Effector memory CD4-positive, alpha-beta T cell (primary cell): Measurements from ENCODE around the gene PTPRN2.

ENCODE experiments used
- DNase-seq, 3 donors: peaks; one replicate each; pipeline ENCODE4 v3.0.0-alpha.2; 2020
- H3K27ac ChIP-seq: 2 replicates; pipeline ENCODE4 v1.7.0; 2013; ENCODE audit warnings: mild to moderate bottlenecking, low read length, moderate library complexity; ENCODE audit not compliant: insufficient read depth, poor library complexity, severe bottlenecking
- H3K27me3 ChIP-seq: replicated peaks from 2 replicates; pipeline ENCODE4 v1.7.0; 2013; ENCODE audit warnings: mild to moderate bottlenecking, low read length; ENCODE audit not compliant: insufficient read depth, control insufficient read depth, poor library complexity, severe bottlenecking
- H3K36me3 ChIP-seq: 2 replicates; pipeline ENCODE4 v1.7.0; 2013; ENCODE audit warnings: mild to moderate bottlenecking, low read length, moderate library complexity; ENCODE audit not compliant: control insufficient read depth, insufficient read depth
- H3K4me1 ChIP-seq: 2 replicates; pipeline ENCODE4 v1.7.0; 2013; ENCODE audit warnings: low read length, mild to moderate bottlenecking; ENCODE audit not compliant: control insufficient read depth, insufficient read depth, poor library complexity, severe bottlenecking
- H3K4me3 ChIP-seq: 2 replicates; pipeline ENCODE4 v1.7.0; 2013; ENCODE audit warnings: low read length, low read depth, mild to moderate bottlenecking; ENCODE audit not compliant: insufficient read depth, poor library complexity, severe bottlenecking
- H3K9me3 ChIP-seq: 2 replicates; pipeline ENCODE4 v1.7.0; 2013; ENCODE audit warnings: mild to moderate bottlenecking, low read length, moderate library complexity; ENCODE audit not compliant: control insufficient read depth

Gene PTPRN2

GRCh38 chr7:158133057-158133456 is 454.6 kb downstream of the PTPRN2 start:
- H3K4me3 ChIP-seq, result no peak overlapping the region
- no peaks in the 10 kb centered on the region for H3K27me3 ChIP-seq
- no peak for DNase-seq
- no peaks in the 10 kb centered on the region for H3K9me3 ChIP-seq
- H3K4me1 ChIP-seq, result no peaks in the 10 kb centered on the region
- no peaks in the 10 kb centered on the region for H3K36me3 ChIP-seq
- H3K27ac ChIP-seq, result no peak overlapping the region

- Histone ChIP-seq H3K4me3 (no peak overlapping the region), H3K36me3 (no peaks in the 10 kb centered on the region), H3K4me1 (no peaks in the 10 kb centered on the region), H3K9me3 (no peaks in the 10 kb centered on the region), H3K27me3 (no peaks in the 10 kb centered on the region), H3K27ac (no peak overlapping the region)
- no peak for DNase-seq
Observed at GRCh38 chr7:158130023-158130409, 457.6 kb downstream of the PTPRN2 start.

GRCh38 chr7:158129037-158130022 is 458.3 kb downstream of the PTPRN2 start:
- Histone ChIP-seq H3K4me1 (no peaks in the 10 kb centered on the region), H3K27ac (no peak overlapping the region), H3K4me3 (no peak overlapping the region), H3K27me3 (no peaks in the 10 kb centered on the region), H3K36me3 (no peaks in the 10 kb centered on the region), H3K9me3 (no peaks in the 10 kb centered on the region)
- DNase-seq, result no peak

GRCh38 chr7:158128572-158128971 is 459.1 kb downstream of the PTPRN2 start:
- Histone ChIP-seq H3K4me3 (no peak overlapping the region), H3K27me3 (no peaks in the 10 kb centered on the region), H3K27ac (no peak overlapping the region), H3K4me1 (no peaks in the 10 kb centered on the region), H3K9me3 (no peaks in the 10 kb centered on the region), H3K36me3 (no peaks in the 10 kb centered on the region)
- DNase-seq, result no peak

GRCh38 chr7:158127241-158127640 is 460.4 kb downstream of the PTPRN2 start:
- no peaks in the 10 kb centered on the region for H3K36me3 ChIP-seq
- H3K9me3 ChIP-seq, result no peaks in the 10 kb centered on the region
- H3K27me3 ChIP-seq, result no peaks in the 10 kb centered on the region
- DNase-seq, result no peak
- H3K4me1 ChIP-seq, result no peaks in the 10 kb centered on the region
- H3K27ac ChIP-seq, result no peak overlapping the region
- no peak overlapping the region for H3K4me3 ChIP-seq

- no peaks in the 10 kb centered on the region for H3K27me3 ChIP-seq
- DNase-seq, result no peak
- no peak overlapping the region for H3K4me3 ChIP-seq
- H3K27ac ChIP-seq, result no peak overlapping the region
- no peaks in the 10 kb centered on the region for H3K4me1 ChIP-seq
- no peaks in the 10 kb centered on the region for H3K9me3 ChIP-seq
- no peaks in the 10 kb centered on the region for H3K36me3 ChIP-seq
Observed at GRCh38 chr7:158126661-158127060, 461.0 kb downstream of the PTPRN2 start.

- H3K9me3 ChIP-seq, result no peaks in the 10 kb centered on the region
- no peak overlapping the region for H3K4me3 ChIP-seq
- no peak for DNase-seq
- no peaks in the 10 kb centered on the region for H3K36me3 ChIP-seq
- no peak overlapping the region for H3K27ac ChIP-seq
- H3K4me1 ChIP-seq, result no peaks in the 10 kb centered on the region
- H3K27me3 ChIP-seq, result no peaks in the 10 kb centered on the region
Observed at GRCh38 chr7:158125721-158126120, 461.9 kb downstream of the PTPRN2 start.

GRCh38 chr7:158125091-158125490 is 462.5 kb downstream of the PTPRN2 start:
- Histone ChIP-seq H3K27ac (no peak overlapping the region), H3K36me3 (no peaks in the 10 kb centered on the region), H3K27me3 (no peaks in the 10 kb centered on the region), H3K4me3 (no peak overlapping the region), H3K9me3 (no peaks in the 10 kb centered on the region), H3K4me1 (no peaks in the 10 kb centered on the region)
- DNase-seq, result no peak

GRCh38 chr7:158124671-158125079 is 462.9 kb downstream of the PTPRN2 start:
- H3K4me3 ChIP-seq, result no peak overlapping the region
- H3K27me3 ChIP-seq, result no peaks in the 10 kb centered on the region
- H3K27ac ChIP-seq, result no peak overlapping the region
- DNase-seq, result no peak
- H3K4me1 ChIP-seq, result no peaks in the 10 kb centered on the region
- H3K36me3 ChIP-seq, result no peaks in the 10 kb centered on the region
- H3K9me3 ChIP-seq, result no peaks in the 10 kb centered on the region

- H3K27ac ChIP-seq, result no peak overlapping the region
- DNase-seq, result no peak
- no peak overlapping the region for H3K4me3 ChIP-seq
- H3K9me3 ChIP-seq, result no peaks in the 10 kb centered on the region
- no peaks in the 10 kb centered on the region for H3K36me3 ChIP-seq
- no peaks in the 10 kb centered on the region for H3K4me1 ChIP-seq
- H3K27me3 ChIP-seq, result no peaks in the 10 kb centered on the region
Observed at GRCh38 chr7:158123753-158124152, 463.9 kb downstream of the PTPRN2 start.
